Measurements from ENCODE around the gene PLEKHJ1.

PLEKHJ1 gene

DNA sequence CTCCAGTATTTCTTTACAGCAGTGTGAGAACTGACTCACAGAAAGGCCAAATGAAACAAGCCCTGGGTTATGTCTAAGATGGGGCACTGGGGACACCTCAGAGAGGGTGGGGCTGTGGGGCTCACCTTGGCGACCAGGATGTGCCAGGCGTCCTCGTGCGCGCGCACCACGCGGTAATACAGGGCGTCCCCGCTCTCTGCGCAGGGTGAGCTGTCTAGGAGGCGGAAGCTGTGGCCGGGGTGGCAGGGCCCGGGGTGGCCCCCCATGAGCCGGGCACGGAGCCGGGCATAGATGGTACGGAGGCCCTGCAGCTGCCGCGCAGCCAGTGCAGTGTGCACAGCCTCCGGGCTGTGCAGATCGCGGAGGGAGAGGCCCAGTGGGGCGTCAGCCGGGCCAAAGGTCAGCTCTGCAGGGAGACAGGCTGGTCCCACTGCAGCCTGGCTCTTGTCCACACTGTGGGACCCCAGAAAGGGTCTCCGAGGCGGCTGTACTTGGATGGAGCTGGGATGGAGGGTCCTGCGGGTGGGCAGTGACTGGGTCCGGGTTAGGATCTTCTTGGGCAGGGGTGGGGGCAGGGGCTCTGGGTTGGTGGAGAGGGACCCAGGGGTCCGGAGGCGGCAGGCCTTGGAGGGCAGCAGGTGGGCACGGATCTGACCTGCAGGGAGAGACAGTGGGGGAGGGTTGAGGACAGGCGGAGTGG is 42.5 kb upstream of the PLEKHJ1 start:
- TF ChIP-seq, protein P1, sequence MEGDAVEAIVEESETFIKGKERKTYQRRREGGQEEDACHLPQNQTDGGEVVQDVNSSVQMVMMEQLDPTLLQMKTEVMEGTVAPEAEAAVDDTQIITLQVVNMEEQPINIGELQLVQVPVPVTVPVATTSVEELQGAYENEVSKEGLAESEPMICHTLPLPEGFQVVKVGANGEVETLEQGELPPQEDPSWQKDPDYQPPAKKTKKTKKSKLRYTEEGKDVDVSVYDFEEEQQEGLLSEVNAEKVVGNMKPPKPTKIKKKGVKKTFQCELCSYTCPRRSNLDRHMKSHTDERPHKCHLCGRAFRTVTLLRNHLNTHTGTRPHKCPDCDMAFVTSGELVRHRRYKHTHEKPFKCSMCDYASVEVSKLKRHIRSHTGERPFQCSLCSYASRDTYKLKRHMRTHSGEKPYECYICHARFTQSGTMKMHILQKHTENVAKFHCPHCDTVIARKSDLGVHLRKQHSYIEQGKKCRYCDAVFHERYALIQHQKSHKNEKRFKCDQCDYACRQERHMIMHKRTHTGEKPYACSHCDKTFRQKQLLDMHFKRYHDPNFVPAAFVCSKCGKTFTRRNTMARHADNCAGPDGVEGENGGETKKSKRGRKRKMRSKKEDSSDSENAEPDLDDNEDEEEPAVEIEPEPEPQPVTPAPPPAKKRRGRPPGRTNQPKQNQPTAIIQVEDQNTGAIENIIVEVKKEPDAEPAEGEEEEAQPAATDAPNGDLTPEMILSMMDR (conservative IDR thresholded peaks at IDR 0.05) = no peak
- TF ChIP-seq ZFX (IDR thresholded peaks at IDR 0.05) = no peak
- no peak overlapping the region for H3K27ac ChIP-seq

DNA sequence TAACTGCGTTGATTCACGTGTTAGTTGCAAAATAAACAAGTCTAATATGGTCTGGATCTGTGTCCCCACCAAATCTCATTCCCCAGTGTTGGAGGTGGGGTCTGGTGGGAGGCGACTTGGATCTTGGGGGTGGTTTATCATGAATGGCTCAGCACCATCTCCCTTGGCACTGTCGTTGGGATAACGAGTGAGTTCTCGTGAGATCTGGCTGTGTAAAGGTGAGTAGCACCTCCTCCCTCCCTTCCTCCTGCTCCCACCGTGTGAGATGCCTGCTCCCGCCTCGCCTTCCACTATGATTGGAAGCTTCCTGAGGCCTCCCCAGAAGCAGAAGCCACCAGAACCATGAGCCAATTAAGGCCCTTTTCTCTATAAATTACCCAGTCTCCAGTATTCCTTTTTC is 41.0 kb upstream of the PLEKHJ1 start:
- no peak overlapping the region for H3K27ac ChIP-seq
- TF ChIP-seq ZFX (IDR thresholded peaks at IDR 0.05) = no peak
- TF ChIP-seq, protein P1 (conservative IDR thresholded peaks at IDR 0.05) = no peak

DNA sequence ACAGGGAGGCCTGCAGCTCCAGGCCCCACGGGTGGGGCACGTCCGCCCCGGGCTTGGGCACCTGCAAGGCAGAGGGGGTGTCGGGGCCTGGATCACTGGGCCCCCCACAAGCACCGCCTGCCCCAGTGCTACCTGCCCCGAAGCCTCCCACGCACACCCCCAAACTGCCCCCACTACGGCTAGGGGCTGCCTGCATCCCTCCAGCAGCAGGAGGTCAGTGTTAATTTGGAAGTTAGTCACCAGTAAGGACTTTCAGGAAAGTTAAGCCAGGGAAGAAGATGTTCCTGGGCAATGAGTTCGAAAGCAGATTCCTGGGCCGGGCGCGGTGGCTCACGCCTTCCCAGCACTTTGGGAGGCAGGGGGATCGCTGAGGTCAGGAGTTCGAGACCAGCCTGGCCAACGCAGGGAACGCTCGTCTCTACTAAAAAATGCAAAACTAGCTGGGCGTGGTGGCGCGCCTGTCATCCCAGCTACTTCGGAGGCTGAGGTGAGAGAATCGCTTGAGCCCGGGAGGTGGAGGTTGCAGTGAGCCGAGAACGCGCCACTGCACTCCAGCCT is 40.4 kb upstream of the PLEKHJ1 start:
- H3K27ac ChIP-seq = no peak overlapping the region
- no peak for TF ChIP-seq ZFX (IDR thresholded peaks at IDR 0.05)
- TF ChIP-seq, protein P1 (conservative IDR thresholded peaks at IDR 0.05) = no peak

DNA sequence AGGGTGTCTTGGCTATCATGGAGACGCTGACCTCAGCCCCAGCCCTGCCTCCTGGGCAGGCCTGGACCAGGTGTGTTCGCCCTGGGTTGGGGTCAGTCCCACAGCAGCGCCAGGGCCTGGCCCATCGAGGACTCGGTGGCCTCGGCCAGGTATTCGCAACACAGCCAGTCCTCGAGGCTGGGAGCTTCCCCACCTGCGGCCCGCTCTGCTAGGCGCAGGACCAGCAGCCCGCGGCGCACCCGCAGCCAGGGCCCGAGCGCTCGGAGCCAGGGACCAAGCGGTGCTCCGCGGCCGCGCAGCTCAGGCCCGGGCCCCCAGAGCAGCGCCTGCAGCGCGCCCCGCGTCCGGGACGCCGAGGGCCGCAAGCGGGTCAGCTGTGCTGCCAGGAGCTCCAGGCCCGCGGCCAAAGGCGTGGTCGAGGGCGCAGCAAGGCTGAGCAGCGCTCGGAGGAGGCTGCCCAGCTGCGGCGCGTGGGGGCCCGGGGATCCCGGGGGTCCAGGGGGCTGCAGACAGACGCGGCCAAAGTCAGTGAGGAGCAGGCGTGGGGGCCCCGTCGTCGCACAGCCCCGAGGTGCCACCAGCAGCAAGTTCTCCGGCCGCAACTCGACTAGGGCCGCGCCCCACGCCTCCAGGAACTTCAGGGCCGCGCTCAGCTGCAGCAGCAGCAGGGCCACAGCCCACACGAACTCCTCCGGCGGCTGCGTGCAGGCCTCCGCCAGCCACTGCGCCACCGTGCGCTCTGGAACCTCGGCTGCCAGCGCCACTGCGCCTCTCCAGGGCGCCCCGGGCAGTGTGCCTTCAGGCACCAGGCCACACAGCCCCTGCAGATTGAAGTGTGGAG is 39.7 kb upstream of the PLEKHJ1 start:
- H3K27ac ChIP-seq = no peak overlapping the region
- TF ChIP-seq ZFX (IDR thresholded peaks at IDR 0.05) = no peak
- TF ChIP-seq, protein P1 (conservative IDR thresholded peaks at IDR 0.05) = no peak

DNA sequence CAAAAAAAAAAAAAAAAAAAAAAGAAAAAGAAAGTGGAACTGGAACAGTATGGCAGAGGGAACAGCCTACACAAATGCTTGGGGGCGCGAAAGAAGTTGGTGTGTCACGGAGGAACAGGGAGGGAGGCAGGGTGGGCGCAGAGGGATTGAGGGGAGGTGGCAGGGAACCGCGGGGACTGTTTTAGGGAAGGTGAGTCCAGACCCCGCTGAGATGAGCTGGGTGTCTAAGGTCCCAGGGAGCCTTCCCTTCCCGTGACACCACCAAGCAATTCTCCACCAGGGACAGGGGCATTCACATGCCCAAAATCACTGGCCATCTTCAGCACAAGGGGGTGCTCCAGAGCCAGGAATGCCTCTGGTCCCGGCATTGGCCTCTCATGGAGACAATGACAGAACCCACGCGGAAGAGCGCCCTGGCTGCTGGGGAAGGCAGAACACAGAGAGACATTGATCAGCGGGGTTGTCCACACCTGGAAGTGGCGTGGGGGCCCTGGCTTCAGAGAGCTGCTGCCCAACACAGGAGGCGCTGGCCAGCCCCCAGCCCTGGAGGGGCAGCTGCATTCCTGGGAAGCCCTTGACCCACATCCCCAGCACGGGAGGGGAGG is 38.9 kb upstream of the PLEKHJ1 start:
- no peak for TF ChIP-seq ZFX (IDR thresholded peaks at IDR 0.05)
- TF ChIP-seq, protein P1 (conservative IDR thresholded peaks at IDR 0.05) = no peak; the same call in 1 of the 2 replicates

DNA sequence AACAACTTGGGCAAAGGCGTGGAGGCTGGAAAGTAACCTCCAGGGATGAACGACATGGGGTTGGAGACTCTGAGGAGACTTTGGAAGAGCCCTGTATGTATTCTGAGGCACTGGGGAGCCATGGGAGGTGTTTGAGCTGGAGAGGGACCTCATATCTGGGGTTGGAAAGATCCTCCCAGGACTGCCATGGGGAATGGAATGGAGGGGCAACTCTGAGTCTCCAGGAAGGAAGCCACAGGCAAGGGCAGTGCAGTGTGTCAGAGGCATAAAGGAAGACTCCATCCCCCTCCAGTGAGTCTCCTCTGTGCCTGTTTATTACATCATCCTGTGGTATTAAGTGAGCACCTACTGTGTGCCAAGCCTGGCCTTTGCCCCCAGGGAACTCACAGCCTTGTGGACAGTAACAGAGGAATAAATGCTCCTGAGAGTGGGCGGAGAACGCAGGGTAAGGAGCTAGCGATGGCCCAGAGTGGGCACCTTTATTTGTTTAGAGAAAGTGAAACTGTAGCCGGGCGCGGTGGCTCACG is 38.1 kb upstream of the PLEKHJ1 start:
- no peak for TF ChIP-seq ZFX (IDR thresholded peaks at IDR 0.05)
- TF ChIP-seq, protein P1 (conservative IDR thresholded peaks at IDR 0.05) = no peak
- peak overlapping the region; percentile 52 for H3K27ac ChIP-seq

More for the DNA sequence above, 38.9 kb upstream of the PLEKHJ1 start:
- H3K27ac ChIP-seq = no peak overlapping the region

Data from C4-2B (cell line).